NCI-H146 (cell line): ENCODE data around the gene NDUFA6.

Source experiments
- DNase-seq: peaks from one replicate; lab custom pipeline; 2025; lab: John Stamatoyannopoulos, UW

The NDUFA6 gene

DNA sequence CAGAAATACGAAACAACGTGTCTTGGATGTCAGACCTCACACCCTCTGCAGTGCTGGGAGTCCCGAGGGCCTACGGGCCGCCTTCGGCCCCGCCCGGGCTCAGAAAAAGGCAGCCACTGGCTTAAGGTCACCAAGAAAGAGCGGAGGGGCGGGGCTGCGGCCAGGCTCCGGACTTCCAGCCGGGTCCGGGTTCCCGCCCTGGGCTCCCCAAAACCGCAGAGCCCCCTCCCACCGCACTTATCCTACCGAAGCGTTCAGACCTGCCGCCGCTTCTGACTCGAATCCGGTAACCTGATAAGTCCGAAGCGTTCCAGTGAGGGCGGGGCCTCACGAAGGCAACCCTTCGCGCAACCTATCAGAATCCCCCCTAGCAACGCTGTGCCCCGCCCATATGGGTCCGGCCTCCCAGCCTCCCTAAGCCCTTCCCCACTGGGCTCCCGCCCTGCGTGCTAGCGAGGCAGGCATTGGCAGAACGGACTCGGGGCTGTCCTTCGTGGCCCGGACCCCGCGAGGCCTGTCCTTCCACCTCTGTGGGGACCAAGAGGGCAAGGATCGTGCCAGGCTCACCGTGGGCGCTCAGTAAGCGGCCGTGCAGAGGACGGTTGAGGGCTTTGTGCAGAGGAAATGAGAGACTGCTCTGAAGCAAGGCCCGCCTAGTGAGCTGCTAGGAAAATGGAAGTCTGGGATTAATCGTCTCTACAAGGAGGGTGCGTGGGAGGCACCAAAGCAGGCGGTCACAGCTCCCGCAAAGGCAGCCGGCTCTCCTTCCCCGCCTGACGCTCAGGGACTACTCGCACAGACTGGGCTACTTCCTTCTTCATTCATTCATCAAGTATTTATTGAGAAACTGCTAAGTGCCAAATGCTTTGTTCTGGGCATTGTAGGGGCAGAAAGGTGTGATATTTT lies 19.8 kb downstream of the NDUFA6 start, which contains the start of gene NAGA:
NAGA (minus strand) TSS at position 296 of the 906 bp plus-strand sequence. CDS start 515 bp downstream, outside the sequence.
- peak; percentile 94 for DNase-seq

DNA sequence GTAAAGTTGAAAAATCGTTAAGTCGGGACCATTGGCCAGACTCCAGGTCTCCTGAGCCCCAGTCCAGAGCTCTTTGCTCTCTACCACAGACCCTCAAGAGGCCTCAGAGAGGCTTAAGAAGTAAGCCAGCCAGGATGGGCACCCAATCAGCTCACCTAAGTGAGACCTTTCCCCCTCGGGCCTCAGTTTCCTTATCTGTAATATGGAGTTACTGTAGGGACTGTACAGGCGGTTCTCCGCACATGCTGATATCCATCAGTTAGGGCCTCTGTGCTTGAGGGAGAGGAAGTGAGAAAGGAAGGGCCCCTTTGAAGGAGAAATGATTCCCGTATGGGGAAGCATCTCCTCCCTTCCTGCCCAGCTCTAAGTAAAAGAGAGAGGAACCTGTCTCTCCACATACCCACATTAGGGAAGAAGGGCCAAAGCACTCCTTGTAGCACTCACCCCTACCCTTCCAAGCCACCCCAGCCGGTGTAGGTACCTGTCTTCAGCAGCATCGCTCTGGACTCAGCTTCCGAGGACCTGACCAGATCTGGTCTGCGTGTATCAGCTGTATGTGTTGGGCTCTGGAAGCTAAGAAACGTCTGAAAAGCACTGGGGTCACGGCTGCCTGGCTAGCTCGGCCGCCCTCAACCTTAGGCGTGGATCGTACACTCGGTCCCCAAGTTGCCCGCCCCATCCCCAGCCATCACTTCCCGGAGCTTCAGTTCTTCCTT lies 20.6 kb downstream of the NDUFA6 start:
- peak; percentile 32 for DNase-seq

GRCh38 chr22:42068291-42068690 lies 22.3 kb downstream of the NDUFA6 start:
- DNase-seq, result no peak

- DNase-seq, result no peak
These were observed 22.8 kb downstream of the NDUFA6 start for GRCh38 chr22:42067671-42068251.

- no peak for DNase-seq
These were observed 23.6 kb downstream of the NDUFA6 start for GRCh38 chr22:42066937-42067336.

GRCh38 chr22:42066126-42066761 lies 24.3 kb downstream of the NDUFA6 start:
- no peak for DNase-seq

- DNase-seq, result no peak
These were observed 25.0 kb downstream of the NDUFA6 start for GRCh38 chr22:42065438-42066125.

- no peak for DNase-seq
These were observed 25.9 kb downstream of the NDUFA6 start for GRCh38 chr22:42064629-42065028.

- no peak for DNase-seq
These were observed 27.9 kb downstream of the NDUFA6 start for GRCh38 chr22:42062506-42063170.

- no peak for DNase-seq
These were observed 29.5 kb downstream of the NDUFA6 start for GRCh38 chr22:42061041-42061440.

DNA sequence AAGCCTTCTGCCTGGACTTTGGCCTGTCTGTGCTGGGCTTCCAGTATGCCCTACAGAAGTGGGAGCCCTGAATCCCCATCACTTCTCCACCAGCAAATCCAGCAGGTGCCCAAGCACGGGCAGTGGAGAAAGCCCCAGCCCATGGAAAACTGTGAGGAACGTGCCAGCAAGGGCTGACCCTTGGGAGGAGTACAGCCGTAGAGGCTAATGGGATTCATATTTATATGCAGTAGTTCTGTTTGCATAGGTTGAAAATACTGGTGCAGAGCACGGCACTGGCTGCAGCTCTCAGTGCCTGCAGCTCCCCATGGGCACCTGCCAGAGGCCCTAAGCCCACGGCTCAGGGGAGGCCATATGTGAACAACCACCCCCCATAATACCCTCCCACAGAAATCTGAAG lies 30.1 kb downstream of the NDUFA6 start:
- DNase-seq, result no peak

DNA sequence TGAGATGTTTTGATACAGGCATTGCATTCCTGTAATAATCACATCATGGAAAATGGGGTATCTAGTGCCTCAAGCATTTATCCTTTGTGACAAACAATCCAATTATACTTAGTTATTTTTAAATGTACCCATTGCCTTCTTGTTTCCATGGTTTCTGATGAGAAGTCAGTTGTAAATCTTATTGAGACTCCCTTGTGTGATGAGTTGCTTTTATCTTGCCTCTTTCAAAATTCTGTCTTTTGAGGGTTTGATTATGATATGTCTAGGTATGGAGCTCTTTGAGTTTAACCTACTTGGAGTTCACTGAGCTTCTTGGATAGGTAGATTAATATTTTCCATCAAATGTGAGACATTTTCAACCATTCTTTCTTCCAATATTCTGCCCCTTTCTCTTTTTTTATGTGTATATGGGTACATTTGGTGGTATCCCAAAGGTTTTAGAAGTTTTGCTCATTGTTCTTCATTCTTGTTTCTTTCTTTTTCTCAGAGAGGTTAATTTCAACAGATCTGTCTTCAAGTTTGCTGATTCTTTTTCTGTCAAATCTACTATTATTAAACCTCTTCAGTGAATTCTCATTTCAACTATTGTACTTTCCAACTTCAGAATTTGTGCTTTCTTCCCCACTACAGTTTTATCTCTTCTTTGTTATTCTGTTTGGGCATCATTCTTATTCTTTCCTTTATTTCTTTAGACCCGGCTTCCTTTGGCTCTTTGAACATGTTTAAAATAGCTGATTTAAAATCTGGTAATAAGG lies 33.6 kb downstream of the NDUFA6 start:
- no peak for DNase-seq

- DNase-seq, result no peak
These were observed 37.8 kb downstream of the NDUFA6 start for GRCh38 chr22:42052765-42053164.

GRCh38 chr22:42050641-42051180 lies 39.9 kb downstream of the NDUFA6 start:
- DNase-seq, result no peak

GRCh38 chr22:42041784-42042183 lies 48.8 kb downstream of the NDUFA6 start:
- no peak for DNase-seq

- no peak for DNase-seq
These were observed 51.3 kb downstream of the NDUFA6 start for GRCh38 chr22:42039271-42039670.
